Measurements from ENCODE around the gene DAPK1. TPM values are rescaled to one million over a fixed set of nuclear protein-coding genes. Genes with fewer than 3 reads are reported as not detected.

DAPK1 gene
- total RNA-seq, 1 donor from 2014 or later: 29.5 TPM

DNA sequence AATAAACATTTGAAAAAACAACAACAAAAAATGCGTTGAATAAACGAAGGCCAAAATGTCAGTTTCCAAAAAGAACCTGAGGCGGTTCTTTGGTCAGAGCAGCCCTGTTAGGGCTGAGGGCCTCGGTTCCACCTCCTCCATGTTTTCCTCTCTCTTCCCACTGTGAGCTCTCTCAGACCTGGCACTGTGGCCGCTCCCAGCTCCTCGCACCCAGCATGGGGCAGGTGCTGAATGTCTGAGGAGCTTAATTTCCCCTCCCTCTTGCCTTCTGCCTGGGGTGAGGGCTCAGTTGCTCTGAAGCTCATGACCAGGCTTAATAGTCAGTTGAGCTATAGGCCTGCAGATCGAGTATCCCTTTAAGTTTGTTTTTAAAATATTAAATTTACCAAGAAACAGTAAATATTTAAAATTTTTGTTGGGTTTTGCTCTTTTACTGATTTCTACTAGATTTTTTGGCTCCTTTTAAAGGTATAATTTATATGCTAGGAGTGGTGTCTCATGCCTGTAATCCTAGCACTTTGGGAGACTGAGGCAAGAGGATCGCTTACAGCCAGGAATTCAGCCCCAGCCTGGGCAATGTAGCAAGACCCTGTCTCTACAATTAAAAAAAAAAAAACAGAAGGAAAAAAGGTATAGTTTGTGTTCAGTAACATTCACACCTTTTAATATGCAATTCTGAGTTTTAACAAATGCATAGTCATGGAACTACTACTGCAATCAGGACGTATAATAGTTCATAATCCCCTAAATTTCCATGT is 28.1 kb downstream of the DAPK1 start:
- no peaks in the 10 kb centered on the region for H3K9me3 ChIP-seq (ENCODE audit: low read depth)
- no peak for TF ChIP-seq EZH2 (IDR thresholded peaks at IDR 0.05)
- no peak overlapping the region for H3K4me3 ChIP-seq
- Mint-ChIP-seq H3K9me3 (peaks cover 3% of the 10 kb centered on the region), H3K36me3 (peaks cover 34% of the 10 kb centered on the region), H3K27ac (peak overlapping the region; percentile 38), H3K27me3 (ENCODE audit: insufficient read depth, low read depth) (no peaks in the 10 kb centered on the region), H3K4me3 (no peak overlapping the region), H3K4me1 (peaks cover 24% of the 10 kb centered on the region)
- no peaks in the 10 kb centered on the region for H3K36me3 ChIP-seq
- no peaks in the 10 kb centered on the region for H3K27me3 ChIP-seq
- H3K4me2 ChIP-seq: no peak overlapping the region
- H3K27ac ChIP-seq: no peak overlapping the region
- H3K79me2 ChIP-seq (ENCODE audit: low read depth): peaks cover 54% of the 10 kb centered on the region
- H3F3A ChIP-seq (ENCODE audit: low read depth): no peaks in the 10 kb centered on the region
- no peak overlapping the region for H3K9ac ChIP-seq
- DNase-seq (ENCODE audit: low spot score): peak; percentile 20
- H3K4me1 ChIP-seq: peaks cover 18% of the 10 kb centered on the region
- peaks cover 40% of the 10 kb centered on the region for H4K20me1 ChIP-seq (ENCODE audit: low read depth)
- H2AFZ ChIP-seq (replicated peaks): no peak overlapping the region

DNA sequence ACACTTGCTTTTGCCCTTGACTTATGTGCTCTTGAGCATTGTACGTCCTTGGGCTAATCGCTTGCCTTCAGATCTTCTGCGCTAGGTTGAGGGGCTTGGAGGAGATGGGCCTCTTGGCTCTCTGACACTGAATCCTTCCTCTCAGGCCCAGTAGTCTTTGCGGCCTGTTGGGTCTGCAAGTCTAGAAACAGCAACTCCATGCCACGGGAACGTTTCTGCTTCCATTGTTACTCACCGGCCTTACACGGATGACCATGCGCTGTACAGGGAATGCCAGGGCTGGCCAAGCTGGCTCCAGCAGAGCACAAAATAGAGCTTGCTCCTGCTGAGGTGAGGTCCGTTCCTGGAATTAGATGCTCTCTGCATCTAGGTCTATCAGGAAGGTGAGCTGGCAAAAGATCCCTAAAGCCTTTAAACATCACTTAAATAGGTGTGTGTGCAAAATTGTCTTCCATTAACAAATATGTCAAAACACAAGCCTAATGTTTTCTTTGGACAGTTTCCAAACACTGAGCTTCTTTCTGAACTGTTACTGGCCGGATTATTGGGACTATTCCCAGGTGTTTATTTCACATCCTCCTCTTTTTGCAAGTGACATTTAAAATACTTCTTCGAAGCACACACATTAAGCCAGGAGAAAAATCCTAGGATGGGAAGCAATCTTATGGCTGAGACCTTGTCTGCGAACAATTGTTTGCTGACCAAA is 29.7 kb downstream of the DAPK1 start:
- Histone ChIP-seq H2AFZ (replicated peaks) (no peak overlapping the region), H4K20me1 (ENCODE audit: low read depth) (peaks cover 49% of the 10 kb centered on the region), H3K27me3 (no peaks in the 10 kb centered on the region), H3K27ac (no peak overlapping the region), H3K79me2 (ENCODE audit: low read depth) (peaks cover 53% of the 10 kb centered on the region), H3K4me1 (peaks cover 22% of the 10 kb centered on the region), H3K4me3 (no peak overlapping the region), H3F3A (ENCODE audit: low read depth) (no peaks in the 10 kb centered on the region), H3K4me2 (no peak overlapping the region), H3K9me3 (ENCODE audit: low read depth) (no peaks in the 10 kb centered on the region), H3K9ac (no peak overlapping the region), H3K36me3 (no peaks in the 10 kb centered on the region)
- Mint-ChIP-seq H3K36me3 (peaks cover 26% of the 10 kb centered on the region), H3K27ac (no peak overlapping the region), H3K9me3 (no peaks in the 10 kb centered on the region), H3K4me3 (no peak overlapping the region), H3K27me3 (ENCODE audit: insufficient read depth, low read depth) (no peaks in the 10 kb centered on the region), H3K4me1 (peaks cover 39% of the 10 kb centered on the region)
- no peak for DNase-seq (ENCODE audit: low spot score)
- TF ChIP-seq, protein P1, sequence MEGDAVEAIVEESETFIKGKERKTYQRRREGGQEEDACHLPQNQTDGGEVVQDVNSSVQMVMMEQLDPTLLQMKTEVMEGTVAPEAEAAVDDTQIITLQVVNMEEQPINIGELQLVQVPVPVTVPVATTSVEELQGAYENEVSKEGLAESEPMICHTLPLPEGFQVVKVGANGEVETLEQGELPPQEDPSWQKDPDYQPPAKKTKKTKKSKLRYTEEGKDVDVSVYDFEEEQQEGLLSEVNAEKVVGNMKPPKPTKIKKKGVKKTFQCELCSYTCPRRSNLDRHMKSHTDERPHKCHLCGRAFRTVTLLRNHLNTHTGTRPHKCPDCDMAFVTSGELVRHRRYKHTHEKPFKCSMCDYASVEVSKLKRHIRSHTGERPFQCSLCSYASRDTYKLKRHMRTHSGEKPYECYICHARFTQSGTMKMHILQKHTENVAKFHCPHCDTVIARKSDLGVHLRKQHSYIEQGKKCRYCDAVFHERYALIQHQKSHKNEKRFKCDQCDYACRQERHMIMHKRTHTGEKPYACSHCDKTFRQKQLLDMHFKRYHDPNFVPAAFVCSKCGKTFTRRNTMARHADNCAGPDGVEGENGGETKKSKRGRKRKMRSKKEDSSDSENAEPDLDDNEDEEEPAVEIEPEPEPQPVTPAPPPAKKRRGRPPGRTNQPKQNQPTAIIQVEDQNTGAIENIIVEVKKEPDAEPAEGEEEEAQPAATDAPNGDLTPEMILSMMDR (IDR thresholded peaks at IDR 0.05): no peak
- TF ChIP-seq EZH2phosphoT487 (IDR thresholded peaks at IDR 0.05) (no peak), EZH2 (IDR thresholded peaks at IDR 0.05) (no peak)

DNA sequence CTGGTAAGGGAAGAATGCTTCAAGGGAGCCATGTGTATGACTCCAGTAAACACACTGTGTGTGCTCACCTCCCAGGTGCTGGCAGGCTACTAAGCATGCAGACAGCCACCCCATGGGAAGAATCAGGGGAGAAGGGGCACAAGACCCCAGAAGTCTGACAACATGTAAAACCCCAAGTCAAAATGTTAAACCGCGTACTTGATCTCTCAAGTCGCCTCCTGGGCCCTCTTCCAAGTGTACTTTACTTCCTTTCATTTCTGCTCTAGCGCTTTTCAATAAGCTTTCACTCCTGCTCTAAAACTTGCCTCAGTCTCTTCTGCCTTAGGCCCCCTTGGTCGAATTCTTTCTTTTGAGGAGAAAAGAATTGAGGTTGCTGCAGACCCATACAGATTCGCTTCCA is 31.3 kb downstream of the DAPK1 start:
- no peak overlapping the region for H3K4me2 ChIP-seq
- Mint-ChIP-seq H3K36me3 (peaks cover 24% of the 10 kb centered on the region), H3K27ac (no peak overlapping the region), H3K9me3 (no peaks in the 10 kb centered on the region), H3K4me3 (no peak overlapping the region), H3K27me3 (ENCODE audit: insufficient read depth, low read depth) (no peaks in the 10 kb centered on the region), H3K4me1 (peaks cover 40% of the 10 kb centered on the region)
- peaks cover 49% of the 10 kb centered on the region for H3K79me2 ChIP-seq (ENCODE audit: low read depth)
- no peak overlapping the region for H3K27ac ChIP-seq
- no peaks in the 10 kb centered on the region for H3F3A ChIP-seq (ENCODE audit: low read depth)
- H3K27me3 ChIP-seq: no peaks in the 10 kb centered on the region
- no peak overlapping the region for H2AFZ ChIP-seq (replicated peaks)
- no peaks in the 10 kb centered on the region for H3K36me3 ChIP-seq
- peaks cover 49% of the 10 kb centered on the region for H4K20me1 ChIP-seq (ENCODE audit: low read depth)
- H3K4me1 ChIP-seq: peaks cover 22% of the 10 kb centered on the region
- H3K9ac ChIP-seq: no peak overlapping the region
- DNase-seq (ENCODE audit: low spot score): no peak
- TF ChIP-seq EZH2 (IDR thresholded peaks at IDR 0.05) (no peak), EZH2phosphoT487 (IDR thresholded peaks at IDR 0.05) (no peak)
- TF ChIP-seq, protein P1 (IDR thresholded peaks at IDR 0.05): no peak
- no peaks in the 10 kb centered on the region for H3K9me3 ChIP-seq (ENCODE audit: low read depth)
- H3K4me3 ChIP-seq: no peak overlapping the region

DNA sequence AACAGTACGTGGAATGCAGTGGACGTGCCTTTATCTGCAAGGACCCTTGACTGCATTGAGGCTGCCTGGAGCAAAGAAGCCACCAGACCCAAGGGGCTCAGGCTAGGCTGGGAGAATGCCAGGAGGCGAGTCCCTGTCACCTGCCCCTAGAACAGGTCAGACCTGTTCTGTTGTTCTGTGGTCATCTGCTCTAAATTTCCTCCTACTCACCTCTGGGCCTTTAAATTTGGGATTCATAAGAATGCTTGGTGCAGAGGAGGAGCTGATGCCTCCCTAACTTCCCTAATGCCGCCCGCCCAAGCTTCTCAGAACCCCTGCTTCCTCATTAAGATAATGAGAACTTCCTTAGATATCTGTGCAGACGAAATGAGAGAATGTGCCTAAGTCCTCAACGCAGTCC is 32.0 kb downstream of the DAPK1 start:
- Mint-ChIP-seq H3K4me3 (no peak overlapping the region), H3K4me1 (peaks cover 40% of the 10 kb centered on the region), H3K27ac (no peak overlapping the region), H3K36me3 (peaks cover 19% of the 10 kb centered on the region), H3K9me3 (no peaks in the 10 kb centered on the region), H3K27me3 (ENCODE audit: insufficient read depth, low read depth) (no peaks in the 10 kb centered on the region)
- Histone ChIP-seq H3K36me3 (no peaks in the 10 kb centered on the region), H3K79me2 (ENCODE audit: low read depth) (peaks cover 55% of the 10 kb centered on the region), H3K9me3 (ENCODE audit: low read depth) (no peaks in the 10 kb centered on the region), H3K27me3 (no peaks in the 10 kb centered on the region), H3K27ac (no peak overlapping the region), H3K4me1 (peaks cover 22% of the 10 kb centered on the region), H3F3A (ENCODE audit: low read depth) (no peaks in the 10 kb centered on the region), H3K4me2 (no peak overlapping the region), H2AFZ (replicated peaks) (no peak overlapping the region), H3K9ac (no peak overlapping the region), H3K4me3 (no peak overlapping the region), H4K20me1 (ENCODE audit: low read depth) (peaks cover 49% of the 10 kb centered on the region)
- TF ChIP-seq EZH2phosphoT487 (IDR thresholded peaks at IDR 0.05) (no peak), EZH2 (IDR thresholded peaks at IDR 0.05) (no peak)
- TF ChIP-seq, protein P1 (IDR thresholded peaks at IDR 0.05): no peak
- DNase-seq (ENCODE audit: low spot score): no peak

Data from neural progenitor cell (in vitro differentiated cells).